Astrocyte (in vitro differentiated cells and primary cell): ENCODE measurements around the gene BCL2.

ENCODE experiments used
- CTCF ChIP-seq: IDR thresholded peaks from 2 replicates; pipeline ENCODE4 v1.5.1; 2011; ENCODE audit warnings: low read depth, mild to moderate bottlenecking, inconsistent platforms, low read length, moderate library complexity; ENCODE audit not compliant: insufficient read depth
- EZH2 ChIP-seq: IDR thresholded peaks from 2 replicates; pipeline ENCODE4 v1.6.1; 2012; ENCODE audit warnings: mild to moderate bottlenecking, low read length, inconsistent platforms; ENCODE audit not compliant: insufficient read depth

GRCh38 chr18:63195326-63196159 is 124.0 kb downstream of the BCL2 start:
- TF ChIP-seq CTCF (no peak), EZH2 (no peak)
